GM19240 (cell line): ENCODE measurements around the gene RABL2B.
A peak's percentile ranks its signal among the peaks of the same experiment; 100 is the strongest.

Experiments used
- DNase-seq: peaks from one replicate; pipeline ENCODE4 v3.0.0; 2011; ENCODE audit warnings: low spot score; ENCODE audit not compliant: insufficient read length

Gene RABL2B

GRCh38 chr22:50738649-50739227 lies 44.7 kb downstream of the RABL2B start:
- DNase-seq = no peak

GRCh38 chr22:50737728-50738648 lies 45.4 kb downstream of the RABL2B start, which contains the start of gene ACR:
Gene ACR (plus strand): TSS chr22:50738204. CDS start chr22:50738236, 32 bp downstream.
- no peak for DNase-seq

- DNase-seq = no peak
Observed at GRCh38 chr22:50735739-50736030, 47.8 kb downstream of the RABL2B start.

- no peak for DNase-seq
Observed at GRCh38 chr22:50734986-50735738, 48.3 kb downstream of the RABL2B start.

- no peak for DNase-seq
Observed at GRCh38 chr22:50734343-50734771, 49.1 kb downstream of the RABL2B start.

- DNase-seq = no peak
Observed at GRCh38 chr22:50733521-50734342, 49.7 kb downstream of the RABL2B start.

GRCh38 chr22:50732681-50733080 lies 50.8 kb downstream of the RABL2B start:
- no peak for DNase-seq

- DNase-seq = peak; percentile 66
Observed at GRCh38 chr22:50731811-50732624, 51.4 kb downstream of the RABL2B start.

- DNase-seq = no peak
Observed at GRCh38 chr22:50730941-50731661, 52.3 kb downstream of the RABL2B start.

- no peak for DNase-seq
Observed at GRCh38 chr22:50730013-50730891, 53.2 kb downstream of the RABL2B start.

- no peak for DNase-seq
Observed at GRCh38 chr22:50729391-50730012, 53.9 kb downstream of the RABL2B start.

GRCh38 chr22:50728523-50728931 lies 54.9 kb downstream of the RABL2B start:
- no peak for DNase-seq

- DNase-seq = no peak
Observed at GRCh38 chr22:50727678-50728522, 55.5 kb downstream of the RABL2B start.

- no peak for DNase-seq
Observed at GRCh38 chr22:50726643-50727340, 56.6 kb downstream of the RABL2B start.

- DNase-seq = no peak
Observed at GRCh38 chr22:50725597-50725996, 57.8 kb downstream of the RABL2B start.

GRCh38 chr22:50724616-50725015 lies 58.8 kb downstream of the RABL2B start:
- no peak for DNase-seq

GRCh38 chr22:50723991-50724390 lies 59.4 kb downstream of the RABL2B start:
- no peak for DNase-seq
